GM18858 (cell line): ENCODE results near the gene RUNX1.
"Not testable (repeated sequence)": the region's sequence is repeated elsewhere in the genome, so short reads cannot be mapped to it uniquely, and the experiment has no call there.

ENCODE experiments used
- ATAC-seq: cut with Tn5 transposase; IDR thresholded peaks from one replicate; pipeline ENCODE4 v1.9.1; 2021; ENCODE audit not compliant: unreplicated experiment

Gene RUNX1

GRCh38 chr21:34815831-34816705 lies 233.0 kb downstream of the RUNX1 start:
- no peak for ATAC-seq

GRCh38 chr21:34814529-34814951 lies 234.6 kb downstream of the RUNX1 start:
- ATAC-seq = no peak

GRCh38 chr21:34813266-34813894 lies 235.7 kb downstream of the RUNX1 start:
- no peak for ATAC-seq

- no peak for ATAC-seq
Observed at GRCh38 chr21:34812504-34813265, 236.4 kb downstream of the RUNX1 start.

- no peak for ATAC-seq
Observed at GRCh38 chr21:34811368-34811767, 237.7 kb downstream of the RUNX1 start.

- no peak for ATAC-seq
Observed at GRCh38 chr21:34810786-34811185, 238.3 kb downstream of the RUNX1 start.

- no peak for ATAC-seq
Observed at GRCh38 chr21:34809822-34810221, 239.3 kb downstream of the RUNX1 start.

- no peak for ATAC-seq
Observed at GRCh38 chr21:34808569-34809204, 240.4 kb downstream of the RUNX1 start.

GRCh38 chr21:34807881-34808568 lies 241.1 kb downstream of the RUNX1 start:
- no peak for ATAC-seq

GRCh38 chr21:34807146-34807880 lies 241.8 kb downstream of the RUNX1 start:
- ATAC-seq = no peak

GRCh38 chr21:34806423-34806822 lies 242.7 kb downstream of the RUNX1 start:
- ATAC-seq = no peak

GRCh38 chr21:34805157-34805556 lies 243.9 kb downstream of the RUNX1 start:
- ATAC-seq = no peak

GRCh38 chr21:34804584-34804983 lies 244.5 kb downstream of the RUNX1 start:
- not testable (repeated sequence) for ATAC-seq

GRCh38 chr21:34803782-34804370 lies 245.2 kb downstream of the RUNX1 start:
- ATAC-seq = no peak

GRCh38 chr21:34802180-34802899 lies 246.8 kb downstream of the RUNX1 start:
- ATAC-seq = no peak

- ATAC-seq = no peak
Observed at GRCh38 chr21:34801519-34802132, 247.5 kb downstream of the RUNX1 start.

- ATAC-seq = no peak
Observed at GRCh38 chr21:34800797-34801518, 248.1 kb downstream of the RUNX1 start.

- ATAC-seq = no peak
Observed at GRCh38 chr21:34799092-34799491, 250.0 kb downstream of the RUNX1 start.
